Body of pancreas (tissue), 4 donors: ENCODE data around the gene C4B.
"Not testable (repeated sequence)": the region's sequence is repeated elsewhere in the genome, so short reads cannot be mapped to it uniquely, and the experiment has no call there.

Experiments used
- POLR2A ChIP-seq, 3 donors: fragments of 450-650 bp; IDR thresholded peaks; one replicate each; pipeline ENCODE4 v1.6.1; 2016; ENCODE audit warnings: antibody characterized with exemption in 3 of 3, mild to moderate bottlenecking in 2 of 3
- TF ChIP-seq, protein P1 (sequence below), 7 experiments: fragments of 450-650 bp in 4 of 7; fragments of 200-600 bp in 3 of 7; sonication (generic) in 3 of 7; IDR thresholded peaks; one replicate each; pipeline ENCODE4 v1.5.1; 2016 to 2019; ENCODE audit warnings: antibody characterized with exemption in 7 of 7

DNA sequence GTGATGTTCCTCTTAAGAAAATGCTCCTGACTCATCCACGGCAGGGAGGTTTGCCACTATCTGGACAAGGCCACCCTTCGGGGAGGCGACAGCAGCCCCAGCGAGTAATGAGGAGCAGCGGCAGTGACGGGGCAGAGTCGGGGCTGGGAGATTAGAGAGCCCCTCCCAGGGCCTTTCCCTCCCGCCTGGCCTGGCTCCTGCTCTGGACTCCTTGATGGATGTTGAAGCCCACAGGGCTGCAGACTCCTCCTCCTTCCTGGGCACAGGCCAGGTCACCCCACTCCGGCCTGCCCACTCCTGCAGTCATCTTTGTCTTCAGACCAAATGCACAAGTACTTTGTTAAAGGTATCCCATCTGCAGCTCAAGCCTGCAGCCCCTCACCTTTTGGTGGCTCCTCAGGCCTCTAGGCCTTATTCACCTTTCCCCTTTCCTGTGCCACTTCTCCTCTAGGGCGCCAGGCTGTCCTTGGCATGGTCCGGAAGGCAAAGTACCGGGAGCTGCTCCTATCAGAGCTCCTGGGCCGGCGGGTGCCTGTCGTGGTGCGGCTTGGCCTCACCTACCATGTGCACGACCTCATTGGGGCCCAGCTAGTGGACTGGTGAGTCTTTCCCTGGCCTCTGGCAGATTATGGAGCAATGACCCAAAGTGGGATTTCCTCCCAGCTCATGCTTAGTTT, 1.5 kb upstream of the C4B start:
- TF ChIP-seq, protein P1, sequence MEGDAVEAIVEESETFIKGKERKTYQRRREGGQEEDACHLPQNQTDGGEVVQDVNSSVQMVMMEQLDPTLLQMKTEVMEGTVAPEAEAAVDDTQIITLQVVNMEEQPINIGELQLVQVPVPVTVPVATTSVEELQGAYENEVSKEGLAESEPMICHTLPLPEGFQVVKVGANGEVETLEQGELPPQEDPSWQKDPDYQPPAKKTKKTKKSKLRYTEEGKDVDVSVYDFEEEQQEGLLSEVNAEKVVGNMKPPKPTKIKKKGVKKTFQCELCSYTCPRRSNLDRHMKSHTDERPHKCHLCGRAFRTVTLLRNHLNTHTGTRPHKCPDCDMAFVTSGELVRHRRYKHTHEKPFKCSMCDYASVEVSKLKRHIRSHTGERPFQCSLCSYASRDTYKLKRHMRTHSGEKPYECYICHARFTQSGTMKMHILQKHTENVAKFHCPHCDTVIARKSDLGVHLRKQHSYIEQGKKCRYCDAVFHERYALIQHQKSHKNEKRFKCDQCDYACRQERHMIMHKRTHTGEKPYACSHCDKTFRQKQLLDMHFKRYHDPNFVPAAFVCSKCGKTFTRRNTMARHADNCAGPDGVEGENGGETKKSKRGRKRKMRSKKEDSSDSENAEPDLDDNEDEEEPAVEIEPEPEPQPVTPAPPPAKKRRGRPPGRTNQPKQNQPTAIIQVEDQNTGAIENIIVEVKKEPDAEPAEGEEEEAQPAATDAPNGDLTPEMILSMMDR (IDR thresholded peaks at IDR 0.05) = not testable (repeated sequence)
- not testable (repeated sequence) for TF ChIP-seq POLR2A (IDR thresholded peaks at IDR 0.05)
